Naive thymus-derived CD4-positive, alpha-beta T cell (primary cell): ENCODE data around the gene LOXL3. TPM values are rescaled to one million over a fixed set of nuclear protein-coding genes. Genes with fewer than 3 reads are reported as not detected.

Source experiments
- ATAC-seq: fragments of 150-1000 bp; cut with Tn5 transposase; 2 replicates; pipeline ENCODE4 v1.10.0; 2021; ENCODE audit warnings: mild to moderate bottlenecking, moderate library complexity
- CTCF ChIA-PET: fragments of 350-600 bp; sonication (Branson Sonifier 250); formaldehyde crosslinking; loops from one replicate; lab custom pipeline; 2021; ENCODE audit warnings: antibody characterized with exemption; lab: Charles Lee
- POLR2A ChIA-PET: fragments of 350-600 bp; sonication (Branson Sonifier 250); formaldehyde crosslinking; loops from one replicate; lab custom pipeline; 2021; ENCODE audit warnings: antibody characterized with exemption, inconsistent platforms; lab: Charles Lee
- DNase-seq, 9 donors: peaks; one replicate each; pipeline versions ENCODE4 v3.0.0 to v3.0.0-alpha.2; 2020 to 2022; ENCODE audit warnings: mixed read lengths in 1 of 9
- H3K27ac ChIP-seq: one replicate; pipeline ENCODE4 v1.7.0; 2013; ENCODE audit warnings: mild to moderate bottlenecking, low read depth, low read length, moderate library complexity
- H3K27me3 ChIP-seq, 2 donors: one replicate each; pipeline ENCODE4 v1.7.0; 2013; ENCODE audit warnings: low read length in 2 of 2, mild to moderate bottlenecking in 2 of 2, moderate library complexity in 2 of 2; ENCODE audit not compliant: control insufficient read depth in 2 of 2, insufficient read depth in 2 of 2
- H3K36me3 ChIP-seq, 3 experiments: 1 replicate in 2 of 3; 2 replicates in 1 of 3; pipeline ENCODE4 v1.7.0; 2013; ENCODE audit warnings: low read length in 3 of 3, mild to moderate bottlenecking in 3 of 3, moderate library complexity in 1 of 3; ENCODE audit not compliant: insufficient read depth in 3 of 3, control insufficient read depth in 2 of 3
- H3K4me1 ChIP-seq, 2 donors: one replicate each; pipeline ENCODE4 v1.7.0; 2013; ENCODE audit warnings: low read length in 2 of 2, mild to moderate bottlenecking in 2 of 2, moderate library complexity in 1 of 2; ENCODE audit not compliant: control insufficient read depth in 2 of 2, insufficient read depth in 2 of 2
- H3K4me3 ChIP-seq: 2 replicates; pipeline ENCODE4 v1.7.0; 2013; ENCODE audit warnings: mild to moderate bottlenecking, low read length
- H3K9me3 ChIP-seq, 3 experiments: 1 replicate in 2 of 3; 2 replicates in 1 of 3; pipeline ENCODE4 v1.7.0; 2013; ENCODE audit warnings: low read length in 3 of 3; ENCODE audit not compliant: control insufficient read depth in 2 of 3
- H3K27ac Mint-ChIP-seq, 9 donors: one replicate each; pipeline ENCODE4 v1.8.0; 2020 to 2022; ENCODE audit warnings: mixed read lengths in 9 of 9, mild to moderate bottlenecking in 8 of 9, moderate library complexity in 5 of 9, inconsistent platforms in 2 of 9
- H3K27me3 Mint-ChIP-seq, 5 donors: one replicate each; pipeline ENCODE4 v1.8.0; 2021 to 2022; ENCODE audit warnings: mixed read lengths in 5 of 5, mild to moderate bottlenecking in 1 of 5
- H3K36me3 Mint-ChIP-seq, 5 donors: one replicate each; pipeline ENCODE4 v1.8.0; 2020 to 2022; ENCODE audit warnings: mixed read lengths in 5 of 5, mild to moderate bottlenecking in 3 of 5, inconsistent platforms in 1 of 5
- H3K4me1 Mint-ChIP-seq, 7 donors: one replicate each; pipeline ENCODE4 v1.8.0; 2020 to 2022; ENCODE audit warnings: mixed read lengths in 7 of 7, mild to moderate bottlenecking in 3 of 7, inconsistent platforms in 1 of 7
- H3K4me3 Mint-ChIP-seq, 10 donors: one replicate each; pipeline ENCODE4 v1.8.0; 2020 to 2022; ENCODE audit warnings: mild to moderate bottlenecking in 10 of 10, mixed read lengths in 10 of 10, moderate library complexity in 6 of 10, inconsistent platforms in 2 of 10
- H3K9me3 Mint-ChIP-seq, 11 donors: one replicate each; pipeline ENCODE4 v1.8.0; 2020 to 2022; ENCODE audit warnings: mixed read lengths in 11 of 11, mild to moderate bottlenecking in 4 of 11, inconsistent platforms in 1 of 11, moderate library complexity in 1 of 11
- intact Hi-C, 2 donors: fragments of 100-400 bp; cut with micrococcal nuclease; formaldehyde crosslinking; loops; one replicate each; pipeline ENCODE4 v1.15.1; 2023
- polyA plus RNA-seq, 2 donors: library from polyadenylated mRNA; unstranded; fragments of 300-500 nt; fragmentation: Illumina TruSeq; gene quantifications; one replicate each; pipeline ENCODE4 v1.2.3, GENCODE V29; 2021
- total RNA-seq, 6 experiments: library from RNA in 5 of 6; stranded (reverse) in 5 of 6; gene quantifications; 1 replicate in 5 of 6; 2 replicates in 1 of 6; pipeline ENCODE4 v1.2.3 and lab custom pipeline; 2021 to 2026

LOXL3 gene
- total and polyA plus RNA-seq, 7 experiments from 2014 or later: 0.17 to 6.9 (median 0.66) TPM; not detected in 1

- Mint-ChIP-seq H3K9me3 (no peaks in the 10 kb centered on the region), H3K4me3 (peak overlapping the region in 8 of 10 donors; percentile 1 to 80 (median 56))
Observed at GRCh38 chr2:74550231-74550630, 3.5 kb downstream of the LOXL3 start.

GRCh38 chr2:74548900-74549826, 4.6 kb downstream of the LOXL3 start:
- ATAC-seq: peak; percentile 56
- Mint-ChIP-seq H3K27me3 (peaks cover 43 to 60% (median 54%) of the 10 kb centered on the region in 5 donors), H3K4me3 (peak overlapping the region; percentile 28 to 84 (median 59)), H3K4me1 (peaks cover 12 to 25% (median 14%) of the 10 kb centered on the region in 7 donors), H3K27ac (peak overlapping the region in 1 of 9 donors; percentile 85), H3K9me3 (no peaks in the 10 kb centered on the region), H3K36me3 (peaks cover 0 to 6% (median 0%) of the 10 kb centered on the region in 5 donors)
- H3K27me3 ChIP-seq: peaks cover 6 to 19% of the 10 kb centered on the region in 2 donors
- intact Hi-C loops: no loop called here
- no peak overlapping the region for H3K27ac ChIP-seq
- H3K9me3 ChIP-seq: no peaks in the 10 kb centered on the region
- ChIA-PET POLR2A (no interaction called here), CTCF (no interaction called here)
- H3K4me1 ChIP-seq: peaks cover 3 to 15% of the 10 kb centered on the region in 2 donors
- peak overlapping the region; percentile 39 for H3K4me3 ChIP-seq
- peak in 1 of 9 donors; percentile 68 for DNase-seq
- H3K36me3 ChIP-seq: no peaks in the 10 kb centered on the region

More at GRCh38 chr2:74550231-74550630, 3.5 kb downstream of the LOXL3 start:
- H3K4me3 ChIP-seq: no peak overlapping the region
- Mint-ChIP-seq H3K27me3 (peaks cover 43 to 54% (median 50%) of the 10 kb centered on the region in 5 donors), H3K4me1 (peaks cover 13 to 22% (median 16%) of the 10 kb centered on the region in 7 donors), H3K27ac (peak overlapping the region in 1 of 9 donors; percentile 3), H3K36me3 (peaks cover 0 to 6% (median 0%) of the 10 kb centered on the region in 5 donors)
- H3K4me1 ChIP-seq: peaks cover 3 to 16% of the 10 kb centered on the region in 2 donors
- ATAC-seq (no peak), DNase-seq (no peak)
- intact Hi-C loops: loop anchor here (5.0 to 10.0 kb wide), 2 partner anchors 102 to 1165 kb away; partner anchors contain the start of genes ALMS1 (in 1 of the 2) and SEMA4F (in 1 of the 2)
- H3K27me3 ChIP-seq: peaks cover 6 to 19% of the 10 kb centered on the region in 2 donors
- no peaks in the 10 kb centered on the region for H3K9me3 ChIP-seq
- ChIA-PET POLR2A (interaction anchor here (1.0 kb wide), 1 partner anchor 25 kb away, joined by 3 read pairs; no protein-coding TSS in a partner anchor), CTCF (no interaction called here)
- peaks cover 0 to 3% (median 0%) of the 10 kb centered on the region in 3 experiments for H3K36me3 ChIP-seq
- no peak overlapping the region for H3K27ac ChIP-seq

GRCh38 chr2:74548285-74548899, 5.3 kb downstream of the LOXL3 start:
- DNase-seq: no peak
- H3K36me3 Mint-ChIP-seq: peaks cover 0 to 6% (median 0%) of the 10 kb centered on the region in 5 donors
- Histone ChIP-seq H3K9me3 (no peaks in the 10 kb centered on the region), H3K4me3 (peak overlapping the region; percentile 39), H3K4me1 (peaks cover 0 to 13% of the 10 kb centered on the region in 2 donors), H3K27me3 (peaks cover 6 to 19% of the 10 kb centered on the region in 2 donors), H3K36me3 (no peaks in the 10 kb centered on the region), H3K27ac (no peak overlapping the region)
- no peaks in the 10 kb centered on the region for H3K9me3 Mint-ChIP-seq
- ChIA-PET POLR2A (no interaction called here), CTCF (no interaction called here)
- peaks cover 11 to 21% (median 14%) of the 10 kb centered on the region in 7 donors for H3K4me1 Mint-ChIP-seq
- intact Hi-C loops: no loop called here
- H3K27me3 Mint-ChIP-seq: peaks cover 43 to 62% (median 56%) of the 10 kb centered on the region in 5 donors
- no peak for ATAC-seq
- H3K4me3 Mint-ChIP-seq: peak overlapping the region; percentile 61 to 84 (median 78)
- peak overlapping the region in 1 of 9 donors; percentile 60 for H3K27ac Mint-ChIP-seq

DNA sequence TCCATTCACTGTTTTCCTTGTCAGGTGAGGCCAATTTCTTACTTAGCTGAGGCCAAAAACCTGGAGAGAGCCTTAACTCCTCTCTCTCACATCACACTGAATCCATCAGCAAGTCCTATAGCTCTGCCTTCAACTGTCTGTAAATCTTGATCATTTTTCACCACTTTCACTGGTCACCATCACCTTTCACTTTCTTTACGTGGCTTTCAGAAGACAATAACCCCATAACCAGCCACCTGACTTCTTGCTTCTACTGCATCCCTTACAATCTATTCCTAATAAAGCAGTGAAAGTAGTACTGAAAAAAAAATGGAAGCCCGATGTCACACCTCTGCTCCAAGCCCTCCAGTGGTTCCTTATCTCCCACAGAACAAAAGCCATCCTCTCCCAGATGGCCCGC, 7.7 kb downstream of the LOXL3 start:
- Histone ChIP-seq H3K9me3 (no peaks in the 10 kb centered on the region), H3K27me3 (peaks cover 6 to 20% of the 10 kb centered on the region in 2 donors), H3K4me3 (no peak overlapping the region), H3K27ac (no peak overlapping the region), H3K4me1 (peaks cover 0 to 13% of the 10 kb centered on the region in 2 donors), H3K36me3 (no peaks in the 10 kb centered on the region)
- DNase-seq (no peak), ATAC-seq (no peak)
- CTCF ChIA-PET: no interaction called here
- peaks cover 45 to 65% (median 63%) of the 10 kb centered on the region in 5 donors for H3K27me3 Mint-ChIP-seq
- peaks cover 0 to 6% (median 0%) of the 10 kb centered on the region in 5 donors for H3K36me3 Mint-ChIP-seq
- no peaks in the 10 kb centered on the region for H3K9me3 Mint-ChIP-seq
- intact Hi-C loops: no loop called here
- no peak overlapping the region for H3K27ac Mint-ChIP-seq
- H3K4me3 Mint-ChIP-seq: no peak overlapping the region
- POLR2A ChIA-PET: no interaction called here
- H3K4me1 Mint-ChIP-seq: peaks cover 5 to 12% (median 12%) of the 10 kb centered on the region in 7 donors

- Mint-ChIP-seq H3K36me3 (peaks cover 0 to 6% (median 0%) of the 10 kb centered on the region in 5 donors), H3K27ac (no peak overlapping the region), H3K9me3 (no peaks in the 10 kb centered on the region), H3K4me3 (no peak overlapping the region), H3K4me1 (peaks cover 5 to 11% (median 9%) of the 10 kb centered on the region in 7 donors), H3K27me3 (peaks cover 39 to 62% (median 52%) of the 10 kb centered on the region in 5 donors)
- Histone ChIP-seq H3K27me3 (peaks cover 9 to 18% of the 10 kb centered on the region in 2 donors), H3K4me1 (peaks cover 0 to 12% of the 10 kb centered on the region in 2 donors), H3K36me3 (no peaks in the 10 kb centered on the region), H3K27ac (no peak overlapping the region), H3K4me3 (no peak overlapping the region), H3K9me3 (no peaks in the 10 kb centered on the region)
- ATAC-seq (no peak), DNase-seq (peak in 1 of 9 donors; percentile 14)
- ChIA-PET POLR2A (interaction anchor here (0.6 kb wide), 1 partner anchor 82 kb away, joined by 3 read pairs; no protein-coding TSS in a partner anchor), CTCF (interaction anchor here (1.0 kb wide), 1 partner anchor 9 kb away, joined by 6 read pairs; no protein-coding TSS in a partner anchor)
- intact Hi-C loops: loop anchor here in 1 of 2 donors (1.0 kb wide), 1 partner anchor 61 kb away; the partner anchor contains the start of gene TTC31
Observed at GRCh38 chr2:74544634-74545033, 9.1 kb downstream of the LOXL3 start.

GRCh38 chr2:74542978-74543377, 10.8 kb downstream of the LOXL3 start:
- ChIA-PET CTCF (no interaction called here), POLR2A (interaction anchor here (0.6 to 0.8 kb wide), 3 partner anchors 17 to 1131 kb away, joined by 3 to 5 read pairs (median 3); partner anchors contain the start of genes DQX1 and STAMBP)
- intact Hi-C loops: no loop called here
- Mint-ChIP-seq H3K27me3 (peaks cover 46 to 55% (median 52%) of the 10 kb centered on the region in 5 donors), H3K9me3 (no peaks in the 10 kb centered on the region), H3K36me3 (peaks cover 0 to under 1% (median 0%) of the 10 kb centered on the region in 5 donors), H3K4me3 (no peak overlapping the region), H3K27ac (no peak overlapping the region), H3K4me1 (peaks cover 0 to 14% (median under 1%) of the 10 kb centered on the region in 7 donors)
- Histone ChIP-seq H3K4me3 (no peak overlapping the region), H3K9me3 (no peaks in the 10 kb centered on the region), H3K4me1 (no peaks in the 10 kb centered on the region), H3K27me3 (peaks cover 5 to 10% of the 10 kb centered on the region in 2 donors), H3K27ac (no peak overlapping the region), H3K36me3 (no peaks in the 10 kb centered on the region)
- ATAC-seq (no peak), DNase-seq (no peak)
